Endothelial cell of umbilical vein (primary cell): ENCODE results near the gene CAMTA1. TPM values are rescaled to one million over a fixed set of nuclear protein-coding genes. Genes with fewer than 3 reads are reported as not detected.

Experiments
- BruUV-seq: library from RNA; stranded (reverse); fragments of 400-500 nt; replicated peaks from 2 replicates; lab custom pipeline; 2021; lab: Mats Ljungman, UMichigan
- CTCF ChIA-PET: fragments of 300-600, 350-600 bp; sonication (Branson Sonifier 250); formaldehyde crosslinking; loops from one replicate; lab custom pipeline; 2021; ENCODE audit warnings: antibody characterized with exemption, inconsistent platforms; lab: Charles Lee
- POLR2A ChIA-PET: fragments of 300-600, 350-600 bp; sonication (Branson Sonifier 250); formaldehyde crosslinking; loops from one replicate; lab custom pipeline; 2021; ENCODE audit warnings: antibody characterized with exemption, inconsistent platforms; lab: Charles Lee
- DNase-seq: peaks from one replicate; pipeline ENCODE4 v3.0.0-alpha.2; 2011; ENCODE audit warnings: low read depth, low spot score
- FAIRE-seq: peaks from 2 replicates; lab custom pipeline; 2011; peaks lifted over from hg19 to GRCh38; lab: Jason Lieb, UNC
- H2AFZ ChIP-seq: 2 replicates; pipeline ENCODE4 v1.6.0; 2012; ENCODE audit warnings: low read depth, low read length, control low read depth, inconsistent platforms
- H3K27ac ChIP-seq: 2 replicates; pipeline ENCODE4 v1.5.1; 2011; ENCODE audit warnings: low read depth, mild to moderate bottlenecking, control low read depth, low read length, moderate library complexity; ENCODE audit not compliant: insufficient read depth
- H3K27me3 ChIP-seq, 2 experiments: 2 replicates each; pipeline versions ENCODE4 v1.6.0 to v1.6.1; 2011; ENCODE audit warnings: low read length in 2 of 2, mixed read lengths in 1 of 2; ENCODE audit not compliant: control insufficient read depth in 2 of 2, insufficient read depth in 2 of 2
- H3K36me3 ChIP-seq, 2 experiments: 2 replicates in 1 of 2; 3 replicates in 1 of 2; pipeline ENCODE4 v1.5.1; 2011; ENCODE audit warnings: low read length in 2 of 2, mild to moderate bottlenecking in 1 of 2, moderate library complexity in 1 of 2; ENCODE audit not compliant: control insufficient read depth in 2 of 2, insufficient read depth in 2 of 2; ENCODE audit errors: extremely low read depth in 1 of 2
- H3K4me1 ChIP-seq: 3 replicates; pipeline ENCODE4 v1.5.1; 2011; ENCODE audit warnings: mild to moderate bottlenecking, low read length; ENCODE audit not compliant: control insufficient read depth, insufficient read depth; ENCODE audit errors: extremely low read depth
- H3K4me2 ChIP-seq: 2 replicates; pipeline ENCODE4 v1.6.1; 2011; ENCODE audit warnings: low read length, control low read depth, mixed read lengths; ENCODE audit not compliant: insufficient read depth
- H3K4me3 ChIP-seq, 3 experiments: fragments of 200-600 bp in 1 of 3; sonication (generic), shearing (Covaris generic) in 1 of 3; replicated peaks in 1 of 3; 2 replicates each; pipeline ENCODE4 v1.5.1; 2011 to 2016; ENCODE audit warnings: control low read depth in 3 of 3, low read length in 3 of 3, mild to moderate bottlenecking in 2 of 3, inconsistent platforms in 1 of 3, low read depth in 1 of 3, moderate library complexity in 1 of 3; ENCODE audit not compliant: insufficient read depth in 1 of 3
- H3K79me2 ChIP-seq: 2 replicates; pipeline ENCODE4 v1.6.0; 2012; ENCODE audit warnings: low read length, inconsistent platforms; ENCODE audit not compliant: control insufficient read depth, insufficient read depth
- H3K9ac ChIP-seq: replicated peaks from 2 replicates; pipeline ENCODE3; 2011; ENCODE audit warnings: low read length, control low read depth; ENCODE audit not compliant: insufficient read depth; ENCODE audit errors: extremely low read depth
- H3K9me1 ChIP-seq: replicated peaks from 3 replicates; pipeline ENCODE4 v1.6.0; 2011; ENCODE audit warnings: mild to moderate bottlenecking, low read length; ENCODE audit not compliant: control insufficient read depth, insufficient read depth; ENCODE audit errors: extremely low read depth
- H3K9me3 ChIP-seq: replicated peaks from 2 replicates; pipeline ENCODE4 v1.5.1; 2012; ENCODE audit warnings: low read length, inconsistent platforms; ENCODE audit not compliant: control insufficient read depth, insufficient read depth
- H4K20me1 ChIP-seq: replicated peaks from 2 replicates; pipeline ENCODE3; 2011; ENCODE audit warnings: mild to moderate bottlenecking, low read length; ENCODE audit not compliant: control insufficient read depth, insufficient read depth; ENCODE audit errors: extremely low read depth
- CTCF ChIP-seq, 2 donors: IDR thresholded peaks; 1 replicate in 1 of 2; 2 replicates in 1 of 2; pipeline ENCODE4 v1.5.1; 2011; ENCODE audit warnings: low read length in 2 of 2, mild to moderate bottlenecking in 2 of 2, moderate library complexity in 2 of 2, control low read depth in 1 of 2, inconsistent platforms in 1 of 2, low read depth in 1 of 2; ENCODE audit not compliant: insufficient read depth in 1 of 2; ENCODE audit errors: extremely low read depth in 1 of 2
- EZH2 ChIP-seq: IDR thresholded peaks from 2 replicates; pipeline ENCODE4 v1.6.1; 2012; ENCODE audit warnings: borderline replicate concordance, low read depth, mild to moderate bottlenecking, moderate library complexity, low read length, inconsistent platforms; ENCODE audit not compliant: severe bottlenecking
- FOS ChIP-seq: IDR thresholded peaks from 2 replicates; pipeline ENCODE4 v1.6.1; 2011; ENCODE audit warnings: mild to moderate bottlenecking, low read length, moderate library complexity, borderline replicate concordance; ENCODE audit not compliant: insufficient read depth
- GATA2 ChIP-seq: IDR thresholded peaks from 2 replicates; pipeline ENCODE4 v1.7.0; 2011; ENCODE audit warnings: low read depth, mild to moderate bottlenecking, moderate library complexity, mixed read lengths, low read length; ENCODE audit not compliant: insufficient read length, insufficient read depth
- JUN ChIP-seq: IDR thresholded peaks from 2 replicates; pipeline ENCODE4 v1.6.1; 2011; ENCODE audit warnings: borderline replicate concordance, low read depth; ENCODE audit not compliant: insufficient read length, insufficient read depth
- MAX ChIP-seq: IDR thresholded peaks from 2 replicates; pipeline ENCODE4 v1.6.1; 2011; ENCODE audit not compliant: insufficient read depth, insufficient read length
- MYC ChIP-seq: IDR thresholded peaks from one replicate; pipeline ENCODE4 v1.6.1; 2011; ENCODE audit warnings: mild to moderate bottlenecking, low read depth, low read length
- POLR2A ChIP-seq: IDR thresholded peaks from 2 replicates; pipeline ENCODE4 v1.6.1; 2012; ENCODE audit warnings: low read depth, mild to moderate bottlenecking, control low read depth, low read length
- POLR2AphosphoS5 ChIP-seq: IDR thresholded peaks from 2 replicates; pipeline ENCODE4 v1.6.1; 2012; ENCODE audit warnings: low read depth, mild to moderate bottlenecking, control low read depth, low read length, moderate library complexity; ENCODE audit not compliant: insufficient read depth
- dilution Hi-C: fragments of 300-500 bp; cut with MboI; formaldehyde crosslinking; loops from one replicate; pipeline ENCODE4 v1.15.0; 2019; ENCODE audit warnings: low sequenced_read_pairs; ENCODE audit not compliant: extremely low pct_ligation_motif_present
- intact Hi-C: fragments of 100-400 bp; cut with micrococcal nuclease; formaldehyde crosslinking; loops from one replicate; pipeline ENCODE4 v1.10.0; 2022
- polyA plus RNA-seq, 4 experiments: library from polyadenylated mRNA; depleted of rRNA in 3 of 4; stranded (reverse) in 3 of 4; unstranded in 1 of 4; fragments of >200 nt; gene quantifications; 2 replicates each; pipeline versions ENCODE4 v1.2.1 to v1.2.3, GENCODE V29; 2011 to 2012; ENCODE audit warnings: missing spikeins in 1 of 4
- total RNA-seq: library from RNA; stranded (reverse); gene quantifications from 2 replicates; pipeline ENCODE4 v1.2.3, GENCODE V29; 2021

CAMTA1 gene
- total and polyA plus RNA-seq, 2 donors (not counting 3 experiments of a cell fraction or from before 2014, with no cell fraction given), result 50.8 to 92.7 TPM

GRCh38 chr1:7609311-7609994 is 824.2 kb downstream of the CAMTA1 start:
- intact Hi-C loops, result no loop called here
- Histone ChIP-seq H3K4me3 (no peak overlapping the region), H3K27me3 (no peaks in the 10 kb centered on the region), H3K27ac (no peak overlapping the region), H4K20me1 (no peaks in the 10 kb centered on the region), H2AFZ (no peak overlapping the region), H3K9me1 (no peaks in the 10 kb centered on the region), H3K4me2 (no peak overlapping the region), H3K4me1 (no peaks in the 10 kb centered on the region), H3K79me2 (no peaks in the 10 kb centered on the region), H3K9ac (no peak overlapping the region), H3K9me3 (no peaks in the 10 kb centered on the region), H3K36me3 (no peaks in the 10 kb centered on the region)
- CTCF ChIA-PET, result no interaction called here
- POLR2A ChIA-PET, result no interaction called here
- DNase-seq, result no peak
- FAIRE-seq, result no peak
- no TSS peak for BruUV-seq
- no peak for TF ChIP-seq JUN
- TF ChIP-seq MYC, result no peak
- no peak for TF ChIP-seq POLR2A
- TF ChIP-seq FOS, result no peak
- TF ChIP-seq EZH2, result no peak
- TF ChIP-seq MAX, result no peak
- no peak for TF ChIP-seq GATA2
- no peak for TF ChIP-seq POLR2AphosphoS5
- TF ChIP-seq CTCF (IDR thresholded peaks at IDR 0.05; ENCODE audit: extremely low read depth in 1 of 2, insufficient read depth in 1 of 2, low read depth in 1 of 2, low read length in 2 of 2), result no peak
- dilution Hi-C loops, result no loop called here
